GM12801 (cell line): ENCODE results near the gene CTTN.

Experiments
- CTCF ChIP-seq: IDR thresholded peaks from one replicate; pipeline ENCODE4 v1.5.1; 2011; ENCODE audit warnings: control low read depth; ENCODE audit not compliant: insufficient read length; ENCODE audit errors: extremely low read depth

Gene CTTN

DNA sequence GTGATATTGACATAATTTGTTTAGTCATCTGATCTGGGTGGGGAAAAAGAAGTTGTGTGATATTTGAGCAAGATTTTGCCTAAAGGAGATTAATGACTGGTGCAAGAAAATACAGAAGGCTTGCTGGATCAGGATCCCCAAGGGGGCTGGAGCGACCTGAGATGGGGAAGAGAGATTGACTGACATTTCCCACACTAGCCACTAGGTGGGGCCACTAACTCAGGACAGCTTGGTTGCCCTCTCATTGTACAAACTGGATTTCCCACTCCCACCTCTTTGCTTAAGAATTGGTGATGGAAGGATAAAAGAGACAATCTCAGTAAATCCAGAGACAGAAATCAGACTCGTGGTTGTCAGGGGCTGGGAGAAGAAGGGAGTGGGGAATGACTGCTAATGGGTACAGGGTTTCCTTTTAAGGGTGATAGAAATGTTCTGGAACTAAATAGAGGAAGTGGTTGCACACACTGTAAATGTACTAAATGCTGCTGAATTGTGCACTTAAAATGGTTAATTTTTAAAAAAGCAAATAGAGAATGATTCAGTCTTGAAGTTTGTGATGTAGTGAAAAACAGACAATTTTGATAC is 50.7 kb downstream of the CTTN start:
- no peak for TF ChIP-seq CTCF

- no peak for TF ChIP-seq CTCF
Observed at GRCh38 chr11:70454197-70454767, 56.0 kb downstream of the CTTN start.

GRCh38 chr11:70455354-70455753 is 57.0 kb downstream of the CTTN start:
- no peak for TF ChIP-seq CTCF

DNA sequence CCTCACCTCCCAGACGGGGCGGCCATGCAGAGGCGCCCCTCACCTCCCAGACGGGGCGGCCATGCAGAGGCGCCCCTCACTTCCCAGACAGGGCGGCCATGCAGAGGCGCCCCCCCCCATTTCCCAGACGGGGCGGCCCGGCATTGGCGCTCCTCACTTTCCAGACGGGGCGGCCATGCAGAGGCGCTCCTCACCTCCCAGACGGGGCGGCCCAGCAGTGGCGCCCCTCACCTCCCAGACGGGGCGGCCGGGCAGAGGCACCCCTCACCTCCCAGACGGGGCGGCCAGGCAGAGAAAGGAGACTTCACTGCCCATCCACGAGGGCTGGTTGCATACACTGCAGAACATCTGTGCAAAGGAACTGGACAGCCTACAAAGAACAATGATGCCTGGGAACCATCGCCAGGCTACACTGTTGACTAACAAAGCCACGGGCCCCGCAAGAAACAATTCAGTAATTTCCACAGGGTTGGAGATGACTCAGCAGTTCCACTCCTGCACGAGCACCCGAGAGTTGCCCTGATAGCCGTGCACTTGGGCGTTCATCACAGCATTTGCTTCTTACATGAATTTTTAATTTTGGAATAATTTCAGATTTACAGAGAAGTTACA is 58.7 kb downstream of the CTTN start:
- no peak for TF ChIP-seq CTCF

DNA sequence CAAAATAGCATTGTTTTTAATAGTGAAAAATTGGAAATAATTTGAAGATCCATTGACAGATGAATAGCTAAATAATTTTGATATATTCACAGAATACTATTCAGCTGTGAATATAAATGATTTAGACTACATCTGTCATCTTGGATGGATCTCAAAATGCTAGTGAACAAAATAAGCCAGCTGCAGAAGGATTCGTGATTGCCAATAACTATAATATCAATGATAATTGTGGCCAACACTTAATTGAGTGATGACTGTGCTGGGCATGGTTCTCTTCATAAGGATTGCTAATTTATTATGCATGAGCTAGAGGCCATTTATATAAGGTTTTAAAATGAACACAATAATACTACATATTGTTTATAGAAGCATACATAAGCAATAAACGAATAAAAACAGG is 60.4 kb downstream of the CTTN start:
- no peak for TF ChIP-seq CTCF

- no peak for TF ChIP-seq CTCF
Observed at GRCh38 chr11:70460111-70460510, 61.8 kb downstream of the CTTN start.

DNA sequence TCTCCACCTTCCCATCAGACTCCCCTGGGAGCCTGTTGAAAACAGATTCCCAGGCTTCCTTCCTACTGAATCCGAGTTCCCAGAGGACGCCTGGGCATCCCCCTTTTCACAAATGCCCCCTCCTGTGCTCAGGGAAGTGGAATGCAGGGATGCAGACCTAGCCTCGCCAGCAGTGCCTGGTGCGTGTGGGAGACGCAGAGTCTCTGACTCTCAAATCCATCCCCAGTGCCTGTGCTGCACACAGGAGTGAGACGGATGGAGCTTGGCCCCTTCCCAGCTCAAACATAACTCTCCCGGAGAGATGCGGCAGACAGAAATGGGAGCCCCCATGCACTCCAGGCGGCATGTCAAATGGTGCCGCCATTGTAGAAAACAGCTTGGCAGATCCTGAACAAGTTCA is 62.6 kb downstream of the CTTN start:
- no peak for TF ChIP-seq CTCF
